RWPE2 (cell line): ENCODE results near the gene KCNK4.

Source experiments
- ATAC-seq: fragments of 200-7000 bp; cut with Tn5 transposase; 3 replicates; pipeline ENCODE4 v1.9.1; 2021; ENCODE audit warnings: low read depth
- DNase-seq: peaks from one replicate; pipeline ENCODE4 v3.0.0-alpha.2; 2020; ENCODE audit warnings: low spot score
- H3K27ac ChIP-seq: fragments of 450-650 bp; 2 replicates; pipeline ENCODE4 v1.5.1; 2017; ENCODE audit warnings: mild to moderate bottlenecking; ENCODE audit not compliant: poor library complexity, severe bottlenecking
- H3K27me3 ChIP-seq: fragments of 250-450 bp; sonication (Bioruptor Pico); 2 replicates; pipeline ENCODE4 v1.5.1; 2021; ENCODE audit warnings: mild to moderate bottlenecking, moderate library complexity; ENCODE audit not compliant: insufficient read depth, poor library complexity, severe bottlenecking
- H3K36me3 ChIP-seq: fragments of 250-450 bp; sonication (Bioruptor Pico); 2 replicates; pipeline ENCODE4 v1.5.1; 2020; ENCODE audit warnings: low read depth, mild to moderate bottlenecking, moderate library complexity
- H3K4me1 ChIP-seq: fragments of 250-450 bp; sonication (Bioruptor Pico); 2 replicates; pipeline ENCODE4 v1.5.1; 2021; ENCODE audit warnings: mild to moderate bottlenecking, moderate library complexity; ENCODE audit not compliant: insufficient read depth, poor library complexity, severe bottlenecking
- H3K4me3 ChIP-seq: fragments of 250-450 bp; sonication (Bioruptor Pico); 2 replicates; pipeline ENCODE4 v1.5.1; 2021; ENCODE audit warnings: mild to moderate bottlenecking, moderate library complexity; ENCODE audit not compliant: severe bottlenecking
- H3K9me3 ChIP-seq: fragments of 250-450 bp; sonication (Bioruptor Pico); 2 replicates; pipeline ENCODE4 v1.5.1; 2021; ENCODE audit warnings: mild to moderate bottlenecking, moderate library complexity; ENCODE audit not compliant: severe bottlenecking
- TF ChIP-seq, protein P1 (sequence below): fragments of 450-650 bp; IDR thresholded peaks from one replicate; pipeline ENCODE4 v1.5.1; 2017; ENCODE audit warnings: mild to moderate bottlenecking, moderate library complexity; ENCODE audit not compliant: poor library complexity, severe bottlenecking

KCNK4 gene

GRCh38 chr11:64338716-64339115, 47.6 kb downstream of the KCNK4 start:
- TF ChIP-seq, protein P1, sequence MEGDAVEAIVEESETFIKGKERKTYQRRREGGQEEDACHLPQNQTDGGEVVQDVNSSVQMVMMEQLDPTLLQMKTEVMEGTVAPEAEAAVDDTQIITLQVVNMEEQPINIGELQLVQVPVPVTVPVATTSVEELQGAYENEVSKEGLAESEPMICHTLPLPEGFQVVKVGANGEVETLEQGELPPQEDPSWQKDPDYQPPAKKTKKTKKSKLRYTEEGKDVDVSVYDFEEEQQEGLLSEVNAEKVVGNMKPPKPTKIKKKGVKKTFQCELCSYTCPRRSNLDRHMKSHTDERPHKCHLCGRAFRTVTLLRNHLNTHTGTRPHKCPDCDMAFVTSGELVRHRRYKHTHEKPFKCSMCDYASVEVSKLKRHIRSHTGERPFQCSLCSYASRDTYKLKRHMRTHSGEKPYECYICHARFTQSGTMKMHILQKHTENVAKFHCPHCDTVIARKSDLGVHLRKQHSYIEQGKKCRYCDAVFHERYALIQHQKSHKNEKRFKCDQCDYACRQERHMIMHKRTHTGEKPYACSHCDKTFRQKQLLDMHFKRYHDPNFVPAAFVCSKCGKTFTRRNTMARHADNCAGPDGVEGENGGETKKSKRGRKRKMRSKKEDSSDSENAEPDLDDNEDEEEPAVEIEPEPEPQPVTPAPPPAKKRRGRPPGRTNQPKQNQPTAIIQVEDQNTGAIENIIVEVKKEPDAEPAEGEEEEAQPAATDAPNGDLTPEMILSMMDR = no peak

DNA sequence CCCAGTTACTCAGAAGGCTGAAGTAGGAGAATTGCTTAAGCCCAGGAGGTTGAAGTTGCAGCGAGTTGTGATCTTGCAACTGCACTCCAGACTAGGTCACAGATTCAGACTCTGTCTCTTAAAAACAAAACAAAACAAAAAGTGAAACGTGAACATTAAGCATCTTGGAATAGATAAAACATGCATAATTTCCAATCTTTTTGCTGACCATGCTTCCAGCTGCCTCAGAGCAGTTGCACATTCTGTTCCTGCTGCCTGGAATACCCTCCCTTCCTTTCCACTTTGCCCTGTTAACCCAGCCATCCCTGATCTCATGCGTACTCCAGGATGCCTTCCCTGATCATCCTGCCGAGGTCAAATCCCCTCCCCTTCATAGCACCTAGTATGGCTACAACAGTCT, 48.2 kb downstream of the KCNK4 start:
- Histone ChIP-seq H3K4me3 (no peak overlapping the region), H3K9me3 (no peaks in the 10 kb centered on the region), H3K27me3 (no peaks in the 10 kb centered on the region), H3K4me1 (peaks cover 6% of the 10 kb centered on the region), H3K27ac (no peak overlapping the region), H3K36me3 (no peaks in the 10 kb centered on the region)
- no peak for ATAC-seq
- TF ChIP-seq, protein P1 = no peak
- no peak for DNase-seq

More at GRCh38 chr11:64338716-64339115, 47.6 kb downstream of the KCNK4 start:
- H3K27ac ChIP-seq = no peak overlapping the region
- no peak overlapping the region for H3K4me3 ChIP-seq
- H3K36me3 ChIP-seq = no peaks in the 10 kb centered on the region
- H3K9me3 ChIP-seq = no peaks in the 10 kb centered on the region
- ATAC-seq (no peak), DNase-seq (no peak)
- peaks cover 6% of the 10 kb centered on the region for H3K4me1 ChIP-seq
- no peaks in the 10 kb centered on the region for H3K27me3 ChIP-seq

GRCh38 chr11:64339754-64340408, 48.8 kb downstream of the KCNK4 start, which contains the start of gene CCDC88B:
Gene CCDC88B, plus strand, starts transcription at chr11:64340204. Its CDS starts 63 bp downstream, at chr11:64340267.
- Histone ChIP-seq H3K4me1 (peaks cover 6% of the 10 kb centered on the region), H3K9me3 (no peaks in the 10 kb centered on the region), H3K27ac (no peak within 1 kb of the TSS), H3K36me3 (no peaks in the 10 kb centered on the region), H3K4me3 (no peak within 1 kb of the TSS), H3K27me3 (no peaks in the 10 kb centered on the region)
- TF ChIP-seq, protein P1 = no peak
- ATAC-seq = no peak
- DNase-seq = peak; percentile 58

DNA sequence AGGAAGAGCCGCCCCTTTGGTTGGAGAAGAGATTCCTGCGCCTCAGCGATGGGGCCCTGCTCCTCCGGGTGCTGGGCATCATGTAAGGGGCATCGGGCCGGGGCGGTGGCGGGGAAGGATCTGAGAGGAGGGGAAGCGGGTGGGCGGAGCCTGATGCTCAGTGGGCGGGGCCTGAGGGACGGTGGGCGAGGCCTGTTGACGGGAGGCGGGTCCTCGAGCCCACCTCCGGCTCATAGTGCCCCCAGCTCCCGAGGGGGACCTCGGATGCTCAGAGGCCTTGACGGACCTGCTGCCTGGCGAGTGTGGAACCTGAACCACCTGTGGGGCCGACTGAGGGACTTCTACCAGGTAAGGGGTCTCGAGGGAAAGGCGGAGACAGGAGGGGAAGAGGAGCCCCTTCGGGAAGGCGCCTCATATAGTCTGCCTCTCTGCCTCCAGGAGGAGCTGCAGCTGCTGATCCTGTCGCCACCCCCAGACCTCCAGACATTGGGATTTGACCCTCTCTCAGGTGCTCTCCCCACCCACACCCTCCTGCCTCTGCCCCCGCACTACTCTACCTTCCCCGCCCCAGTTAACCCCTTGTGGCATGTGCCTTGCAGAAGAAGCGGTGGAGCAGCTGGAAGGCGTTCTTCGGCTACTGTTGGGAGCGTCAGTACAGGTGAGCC, 49.7 kb downstream of the KCNK4 start:
- Histone ChIP-seq H3K9me3 (no peaks in the 10 kb centered on the region), H3K4me3 (no peak overlapping the region), H3K4me1 (no peaks in the 10 kb centered on the region), H3K27me3 (no peaks in the 10 kb centered on the region), H3K36me3 (no peaks in the 10 kb centered on the region), H3K27ac (no peak overlapping the region)
- DNase-seq (peak; percentile 64), ATAC-seq (no peak)
- TF ChIP-seq, protein P1 = no peak

DNA sequence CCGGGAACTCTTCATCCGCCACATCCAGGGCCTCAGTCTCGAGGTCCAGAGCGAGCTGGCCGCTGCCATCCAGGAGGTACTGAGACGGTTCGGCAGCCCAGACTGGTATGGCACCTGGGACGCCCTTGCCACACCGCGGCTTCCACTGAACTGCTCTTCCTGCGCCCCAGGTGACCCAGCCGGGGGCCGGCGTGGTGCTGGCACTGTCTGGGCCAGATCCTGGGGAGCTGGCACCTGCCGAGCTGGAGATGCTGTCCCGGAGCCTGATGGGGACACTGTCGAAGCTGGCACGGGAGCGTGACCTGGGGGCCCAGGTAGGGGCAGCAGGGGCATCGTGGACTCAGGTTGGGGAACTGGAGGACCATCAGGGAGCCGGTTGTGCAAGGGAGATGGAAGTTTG, 50.3 kb downstream of the KCNK4 start:
- ATAC-seq (no peak), DNase-seq (peak; percentile 48)
- no peaks in the 10 kb centered on the region for H3K9me3 ChIP-seq
- H3K27ac ChIP-seq = peak overlapping the region; percentile 50
- TF ChIP-seq, protein P1 = no peak
- no peaks in the 10 kb centered on the region for H3K4me1 ChIP-seq
- no peaks in the 10 kb centered on the region for H3K27me3 ChIP-seq
- no peak overlapping the region for H3K4me3 ChIP-seq
- no peaks in the 10 kb centered on the region for H3K36me3 ChIP-seq
